ENCODE measurements around the gene DNAJC13.

Gene DNAJC13

GRCh38 chr3:132519914-132520313 lies 102.6 kb downstream of the DNAJC13 start:
- TF ChIP-seq CTCF (IDR thresholded peaks at IDR 0.05; ENCODE audit: low read depth, low read length, missing control alignments) = no peak
- H3K4me3 ChIP-seq (ENCODE audit: low read depth, low read length) = no peak overlapping the region
- DNase-seq (ENCODE audit: low read depth) = no peak

- TF ChIP-seq CTCF (IDR thresholded peaks at IDR 0.05; ENCODE audit: low read depth, low read length, missing control alignments) = no peak
- no peak for DNase-seq (ENCODE audit: low read depth)
- H3K4me3 ChIP-seq (ENCODE audit: low read depth, low read length) = no peak overlapping the region
Observed at GRCh38 chr3:132521901-132522300, 104.6 kb downstream of the DNAJC13 start.

DNA sequence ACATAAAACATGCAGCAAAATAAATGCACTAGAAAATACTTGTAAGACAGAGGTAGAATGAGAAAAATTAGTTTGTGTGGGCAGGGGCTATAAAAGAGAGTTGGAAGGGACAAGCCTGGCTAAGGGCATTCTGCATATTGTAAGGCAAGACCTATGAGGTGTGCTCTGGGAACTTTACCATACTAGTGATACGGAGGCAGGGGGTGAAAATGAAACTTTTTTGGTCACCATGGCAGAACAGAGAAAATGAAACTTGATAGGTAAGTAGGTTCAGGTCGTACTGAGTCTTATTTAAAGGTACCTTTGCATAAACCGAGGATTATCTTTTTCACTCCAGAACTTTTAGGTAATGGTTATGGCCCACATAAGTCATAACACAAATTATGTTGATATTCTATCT lies 105.1 kb downstream of the DNAJC13 start:
- no peak overlapping the region for H3K4me3 ChIP-seq (ENCODE audit: low read depth, low read length)
- no peak for TF ChIP-seq CTCF (IDR thresholded peaks at IDR 0.05; ENCODE audit: low read depth, low read length, missing control alignments)
- DNase-seq (ENCODE audit: low read depth) = peak; percentile 26

DNA sequence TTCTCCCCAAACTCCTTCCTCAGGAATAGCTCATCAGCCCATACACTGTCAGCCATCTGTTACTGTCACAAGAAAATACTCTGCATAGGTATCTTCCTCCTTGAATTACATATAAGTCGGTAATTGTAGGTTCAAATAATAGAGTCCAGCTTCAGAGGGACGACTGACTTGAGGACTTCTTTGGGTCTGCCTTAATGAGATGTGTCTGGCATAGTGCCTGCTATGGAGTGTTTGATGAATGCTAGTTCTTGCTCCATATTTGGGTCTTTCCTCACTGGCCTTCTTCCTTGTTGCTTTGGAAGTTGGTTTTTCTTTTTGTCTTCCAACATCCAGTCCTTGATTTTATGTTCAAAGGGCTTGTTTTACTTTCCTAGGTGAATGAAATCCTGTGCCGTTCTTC lies 113.3 kb downstream of the DNAJC13 start:
- DNase-seq (ENCODE audit: low read depth) = no peak
- TF ChIP-seq CTCF (IDR thresholded peaks at IDR 0.05; ENCODE audit: low read depth, low read length, missing control alignments) = no peak
- no peak overlapping the region for H3K4me3 ChIP-seq (ENCODE audit: low read depth, low read length)

GRCh38 chr3:132535575-132536441 lies 118.5 kb downstream of the DNAJC13 start:
- no peak overlapping the region for H3K4me3 ChIP-seq (ENCODE audit: low read depth, low read length)
- DNase-seq (ENCODE audit: low read depth) = peak; percentile 54
- peak; percentile 43 for TF ChIP-seq CTCF (IDR thresholded peaks at IDR 0.05; ENCODE audit: low read depth, low read length, missing control alignments)

- no peak for TF ChIP-seq CTCF (IDR thresholded peaks at IDR 0.05; ENCODE audit: low read depth, low read length, missing control alignments)
- H3K4me3 ChIP-seq (ENCODE audit: low read depth, low read length) = no peak overlapping the region
- DNase-seq (ENCODE audit: low read depth) = no peak
Observed at GRCh38 chr3:132536442-132537153, 119.3 kb downstream of the DNAJC13 start.

All from GM12864 (cell line).